Mucosa of descending colon (tissue), 3 donors: ENCODE measurements around the gene DUS1L. TPM values are rescaled to one million over a fixed set of nuclear protein-coding genes. Genes with fewer than 3 reads are reported as not detected.

ENCODE experiments used
- ATAC-seq: fragments of 200-7000 bp; cut with Tn5 transposase; one replicate; pipeline ENCODE4 v1.9.1; 2020; ENCODE audit warnings: mild to moderate bottlenecking, moderate library complexity
- DNase-seq, 3 donors: peaks; one replicate each; pipeline ENCODE4 v3.0.0-alpha.2; 2020
- H3K36me3 ChIP-seq: fragments of 200-600 bp; one replicate; pipeline ENCODE4 v1.8.0; 2021; ENCODE audit warnings: low read depth, mild to moderate bottlenecking
- H3K4me1 ChIP-seq: fragments of 200-600 bp; one replicate; pipeline ENCODE4 v1.8.0; 2021; ENCODE audit warnings: low read depth, mild to moderate bottlenecking
- H3K4me3 ChIP-seq: fragments of 200-600 bp; one replicate; pipeline ENCODE4 v1.8.0; 2021; ENCODE audit warnings: mild to moderate bottlenecking
- H3K9me3 ChIP-seq: fragments of 200-600 bp; one replicate; pipeline ENCODE4 v1.8.0; 2021; ENCODE audit warnings: mild to moderate bottlenecking
- intact Hi-C, 2 donors: fragments of 100-400 bp; cut with DNase I in 1 of 2; cut with micrococcal nuclease in 1 of 2; formaldehyde crosslinking; loops; one replicate each; pipeline versions ENCODE4 v1.11.0 to v1.11.1; 2022; cut with DNase I, micrococcal nuclease
- total RNA-seq, 3 donors: library from RNA; stranded (reverse); fragmentation: NEBNext Ultra II Directional in 2 of 3; extraction: Animal tissue kit (Norgen Biotek cat#: 25700) in 2 of 3; gene quantifications; one replicate each; pipeline versions ENCODE4 v1.2.1 to v1.2.4, GENCODE V29; 2021 to 2023
- TF ChIP-seq, protein P1 (sequence below): fragments of 200-600 bp; IDR thresholded peaks from one replicate; pipeline ENCODE4 v1.8.0; 2022; ENCODE audit warnings: antibody characterized with exemption, mild to moderate bottlenecking
- donor health status: DM: no; HTN: no; CAD: no; lungs with moderate emphysema.
- donor health status: DM: no; HTN: no; CAD: no.
- donor health status: DM: no; HTN: yes; CAD: no.

DUS1L gene
- total RNA-seq, 3 donors from 2014 or later, result 99.8 to 143 (median 138) TPM

DNA sequence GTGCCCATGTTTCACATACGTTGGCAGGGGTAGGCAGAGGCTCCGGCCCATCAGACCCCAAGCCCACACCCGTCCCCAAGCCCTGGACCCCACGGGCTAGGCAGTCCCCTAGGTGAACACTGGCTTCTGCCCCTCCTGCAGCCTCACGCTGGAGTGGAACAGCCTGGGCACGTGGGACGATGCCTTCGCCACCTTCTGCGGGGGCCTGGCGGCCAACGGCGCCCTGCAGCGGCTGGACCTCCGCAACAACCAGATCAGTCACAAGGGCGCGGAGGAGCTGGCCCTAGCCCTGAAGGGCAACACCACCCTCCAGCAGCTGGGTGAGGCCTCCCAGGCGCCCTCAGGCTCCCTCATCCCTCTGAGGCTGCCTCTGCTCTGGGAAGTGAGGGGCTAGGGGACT, 40.7 kb downstream of the DUS1L start:
- Histone ChIP-seq H3K36me3 (no peaks in the 10 kb centered on the region), H3K4me3 (no peak overlapping the region), H3K4me1 (peaks cover 24% of the 10 kb centered on the region), H3K9me3 (no peaks in the 10 kb centered on the region)
- TF ChIP-seq, protein P1, sequence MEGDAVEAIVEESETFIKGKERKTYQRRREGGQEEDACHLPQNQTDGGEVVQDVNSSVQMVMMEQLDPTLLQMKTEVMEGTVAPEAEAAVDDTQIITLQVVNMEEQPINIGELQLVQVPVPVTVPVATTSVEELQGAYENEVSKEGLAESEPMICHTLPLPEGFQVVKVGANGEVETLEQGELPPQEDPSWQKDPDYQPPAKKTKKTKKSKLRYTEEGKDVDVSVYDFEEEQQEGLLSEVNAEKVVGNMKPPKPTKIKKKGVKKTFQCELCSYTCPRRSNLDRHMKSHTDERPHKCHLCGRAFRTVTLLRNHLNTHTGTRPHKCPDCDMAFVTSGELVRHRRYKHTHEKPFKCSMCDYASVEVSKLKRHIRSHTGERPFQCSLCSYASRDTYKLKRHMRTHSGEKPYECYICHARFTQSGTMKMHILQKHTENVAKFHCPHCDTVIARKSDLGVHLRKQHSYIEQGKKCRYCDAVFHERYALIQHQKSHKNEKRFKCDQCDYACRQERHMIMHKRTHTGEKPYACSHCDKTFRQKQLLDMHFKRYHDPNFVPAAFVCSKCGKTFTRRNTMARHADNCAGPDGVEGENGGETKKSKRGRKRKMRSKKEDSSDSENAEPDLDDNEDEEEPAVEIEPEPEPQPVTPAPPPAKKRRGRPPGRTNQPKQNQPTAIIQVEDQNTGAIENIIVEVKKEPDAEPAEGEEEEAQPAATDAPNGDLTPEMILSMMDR, result no peak
- intact Hi-C loops, result no loop called here
- no peak for DNase-seq
- no peak for ATAC-seq

DNA sequence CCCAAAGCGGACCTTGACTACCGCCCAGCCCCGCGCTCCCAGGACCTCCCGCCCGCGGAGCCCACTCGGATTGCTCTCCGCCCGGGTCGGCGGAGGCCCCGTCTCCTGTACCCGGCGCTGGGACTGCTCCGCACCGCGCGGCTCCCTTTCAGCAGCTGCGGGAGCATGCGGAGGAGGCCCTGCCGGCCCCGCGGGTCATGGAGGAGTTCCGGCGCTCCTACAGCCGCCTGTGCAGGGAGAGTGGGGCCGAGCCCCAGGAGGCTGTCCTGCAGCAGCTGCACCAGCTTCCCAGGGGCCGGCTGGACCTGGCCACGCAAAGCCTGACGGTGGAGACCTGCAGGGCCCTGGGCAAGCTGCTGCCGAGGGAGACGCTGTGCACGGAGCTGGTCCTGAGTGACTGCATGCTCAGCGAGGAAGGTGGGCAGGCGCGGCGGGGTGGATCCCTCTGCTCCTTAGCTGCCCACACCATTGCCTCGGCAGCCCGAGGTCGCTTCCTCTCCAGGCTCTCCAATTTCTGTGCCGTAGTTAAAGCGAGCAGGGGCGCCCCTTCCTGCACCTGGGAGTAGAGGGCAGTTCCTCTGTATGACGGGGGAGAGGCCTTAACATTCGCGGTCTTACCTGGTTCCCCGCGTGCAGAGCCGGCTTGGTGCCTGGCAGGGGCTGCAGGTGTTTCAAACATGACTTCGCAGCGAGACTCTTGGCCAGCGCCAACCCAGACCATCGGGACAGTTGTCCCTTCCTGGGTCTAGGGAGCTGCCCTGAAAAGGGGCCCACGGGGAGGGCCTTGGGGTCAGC, 42.0 kb downstream of the DUS1L start:
- Histone ChIP-seq H3K36me3 (no peaks in the 10 kb centered on the region), H3K4me3 (peak overlapping the region; percentile 37), H3K4me1 (peaks cover 26% of the 10 kb centered on the region), H3K9me3 (no peaks in the 10 kb centered on the region)
- intact Hi-C loops, result no loop called here
- TF ChIP-seq, protein P1, result no peak
- peak in 1 of 3 donors; percentile 74 for DNase-seq
- ATAC-seq, result peak; percentile 12

DNA sequence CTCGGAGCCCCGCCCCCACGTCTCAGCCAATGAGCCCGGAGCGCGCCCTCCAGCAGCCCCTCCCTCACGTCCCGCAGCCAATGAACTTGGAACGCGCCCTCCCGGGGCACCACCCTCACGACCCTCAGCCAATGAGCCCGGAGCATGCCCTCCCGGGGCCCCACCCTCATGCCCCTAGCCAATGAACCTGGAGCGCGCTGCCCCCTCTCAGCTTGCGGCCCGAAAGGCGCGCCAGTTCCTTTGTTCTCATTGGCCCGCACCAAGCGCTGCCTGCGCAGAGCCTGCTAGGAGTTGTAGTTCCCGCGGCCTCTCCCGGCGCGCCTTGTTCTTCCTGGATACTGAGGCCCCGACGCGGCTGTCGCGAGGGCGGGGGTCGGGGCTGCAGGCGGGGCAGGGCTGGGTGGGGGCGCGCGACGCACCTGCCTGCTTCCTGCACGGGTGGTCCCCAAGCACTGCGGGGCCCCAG, 42.6 kb downstream of the DUS1L start, which contains the start of gene LRRC45:
TSS of gene LRRC45 (plus strand) at position 325 of the 466 bp plus-strand sequence. CDS start 339 bp downstream, outside the sequence.
- ATAC-seq (peak; percentile 90), DNase-seq (peak; percentile 100)
- intact Hi-C loops, result no loop called here
- H3K4me3 ChIP-seq, result peak within 1 kb of the TSS; percentile 92
- H3K36me3 ChIP-seq, result no peaks in the 10 kb centered on the region
- TF ChIP-seq, protein P1, result no peak
- H3K4me1 ChIP-seq, result peaks cover 26% of the 10 kb centered on the region
- no peaks in the 10 kb centered on the region for H3K9me3 ChIP-seq

DNA sequence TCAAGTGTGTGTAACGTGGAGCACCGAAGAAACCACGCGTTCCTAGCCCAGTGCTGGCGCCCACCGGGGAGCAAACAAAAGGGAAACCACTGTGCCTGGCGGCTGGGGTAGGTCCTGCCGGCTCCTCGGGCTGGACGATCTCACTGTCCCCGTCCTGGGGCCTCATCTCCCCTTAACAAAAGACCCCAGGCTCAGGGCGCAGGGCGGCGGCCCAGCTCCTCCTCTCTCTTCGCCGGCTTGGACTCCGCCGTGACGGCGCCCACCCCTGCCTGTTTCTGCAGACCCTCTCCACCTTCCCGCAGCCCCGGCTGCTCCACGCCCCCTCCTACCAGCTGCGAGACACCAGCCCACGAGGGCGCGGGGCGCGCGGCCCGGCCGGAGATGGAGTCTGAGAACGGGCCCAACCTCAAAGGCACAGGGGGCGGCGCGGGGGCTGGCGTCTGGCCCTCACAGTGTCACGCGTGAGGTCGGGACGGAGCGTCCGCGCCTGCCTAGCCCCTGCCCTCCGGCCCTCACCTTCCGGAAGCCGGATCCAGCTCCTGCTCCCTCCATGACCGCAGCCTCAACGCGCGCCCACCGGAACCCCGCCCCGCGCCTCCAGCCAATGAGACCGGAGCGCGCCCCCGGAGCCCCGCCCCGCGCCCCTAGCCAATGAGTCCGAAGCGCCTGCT, 43.2 kb downstream of the DUS1L start, which contains the start of gene CENPX:
TSS of gene CENPX (minus strand) at position 569 of the 671 bp plus-strand sequence. CDS start at position 552, 17 bp downstream.
- no peak for DNase-seq
- TF ChIP-seq, protein P1, result no peak
- peaks cover 26% of the 10 kb centered on the region for H3K4me1 ChIP-seq
- ATAC-seq, result no peak
- no peaks in the 10 kb centered on the region for H3K9me3 ChIP-seq
- intact Hi-C loops, result no loop called here
- H3K36me3 ChIP-seq, result no peaks in the 10 kb centered on the region
- peak within 1 kb of the TSS; percentile 92 for H3K4me3 ChIP-seq

DNA sequence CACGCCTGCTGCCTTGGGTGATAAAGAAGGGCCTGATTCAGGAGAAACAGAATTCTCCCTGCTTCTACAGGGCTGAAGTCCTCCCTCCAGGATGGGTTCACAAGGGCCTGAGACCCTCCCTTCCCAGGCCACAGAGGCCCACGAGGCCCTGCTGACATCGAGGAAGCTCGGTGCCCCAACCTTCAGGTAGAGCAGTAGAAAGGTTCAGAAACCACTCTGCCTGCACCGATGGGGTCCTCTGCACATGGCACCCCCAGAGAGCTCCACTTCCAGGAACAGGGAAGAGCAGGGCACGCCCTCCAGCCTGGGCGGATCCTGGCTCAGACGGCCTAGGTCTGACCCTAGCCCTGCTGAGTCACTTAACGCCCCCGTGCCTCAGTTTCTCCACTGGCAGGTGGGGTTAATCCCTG, 43.7 kb downstream of the DUS1L start:
- peak; percentile 30 for ATAC-seq
- no peaks in the 10 kb centered on the region for H3K36me3 ChIP-seq

More for the DNA sequence above, 43.7 kb downstream of the DUS1L start:
- Histone ChIP-seq H3K4me3 (peak overlapping the region; percentile 92), H3K4me1 (peaks cover 26% of the 10 kb centered on the region), H3K9me3 (no peaks in the 10 kb centered on the region)
- peak; percentile 61 to 80 (median 73) for DNase-seq
- intact Hi-C loops, result no loop called here
- TF ChIP-seq, protein P1, result no peak
